ENCODE data around the gene ZNHIT3.
A peak's percentile ranks its signal among the peaks of the same experiment; 100 is the strongest.
"Not testable (repeated sequence)": the region's sequence is repeated elsewhere in the genome, so short reads cannot be mapped to it uniquely, and the experiment has no call there.

Gene ZNHIT3

GRCh38 chr17:36484021-36484420, 2.5 kb upstream of the ZNHIT3 start:
- not testable (repeated sequence) for DNase-seq (ENCODE audit: low spot score)

- no peak for DNase-seq (ENCODE audit: low spot score)
Observed at GRCh38 chr17:36485027-36485426, 1.5 kb upstream of the ZNHIT3 start.

- no peak for DNase-seq (ENCODE audit: low spot score)
Observed at GRCh38 chr17:36485805-36486203, 677 bp upstream of the ZNHIT3 start.

GRCh38 chr17:36493956-36494355, 7.5 kb downstream of the ZNHIT3 start:
- DNase-seq (ENCODE audit: low spot score): no peak

- no peak for DNase-seq (ENCODE audit: low spot score)
Observed at GRCh38 chr17:36494674-36495073, 8.2 kb downstream of the ZNHIT3 start.

- no peak for DNase-seq (ENCODE audit: low spot score)
Observed at GRCh38 chr17:36495076-36495578, 8.6 kb downstream of the ZNHIT3 start.

GRCh38 chr17:36496018-36496789, 9.7 kb downstream of the ZNHIT3 start:
- peak; percentile 80 for DNase-seq (ENCODE audit: low spot score)

GRCh38 chr17:36498155-36498554, 11.7 kb downstream of the ZNHIT3 start:
- no peak for DNase-seq (ENCODE audit: low spot score)

- no peak for DNase-seq (ENCODE audit: low spot score)
Observed at GRCh38 chr17:36498560-36499300, 12.2 kb downstream of the ZNHIT3 start.

- no peak for DNase-seq (ENCODE audit: low spot score)
Observed at GRCh38 chr17:36500745-36501225, 14.3 kb downstream of the ZNHIT3 start.

GRCh38 chr17:36501351-36501750, 14.9 kb downstream of the ZNHIT3 start:
- DNase-seq (ENCODE audit: low spot score): no peak

GRCh38 chr17:36501963-36502362, 15.5 kb downstream of the ZNHIT3 start:
- no peak for DNase-seq (ENCODE audit: low spot score)

GRCh38 chr17:36503456-36504155, 17.1 kb downstream of the ZNHIT3 start:
- DNase-seq (ENCODE audit: low spot score): no peak

- DNase-seq (ENCODE audit: low spot score): no peak
Observed at GRCh38 chr17:36504156-36504545, 17.7 kb downstream of the ZNHIT3 start.

GRCh38 chr17:36505171-36505570, 18.7 kb downstream of the ZNHIT3 start:
- DNase-seq (ENCODE audit: low spot score): no peak

- DNase-seq (ENCODE audit: low spot score): no peak
Observed at GRCh38 chr17:36506249-36506826, 19.9 kb downstream of the ZNHIT3 start.

GRCh38 chr17:36506831-36507230, 20.4 kb downstream of the ZNHIT3 start:
- no peak for DNase-seq (ENCODE audit: low spot score)

GRCh38 chr17:36507266-36507665, 20.8 kb downstream of the ZNHIT3 start:
- DNase-seq (ENCODE audit: low spot score): no peak

GRCh38 chr17:36508439-36508838, 22.0 kb downstream of the ZNHIT3 start:
- not testable (repeated sequence) for DNase-seq (ENCODE audit: low spot score)

GRCh38 chr17:36509272-36509985, 22.9 kb downstream of the ZNHIT3 start:
- no peak for DNase-seq (ENCODE audit: low spot score)

GRCh38 chr17:36510636-36511035, 24.2 kb downstream of the ZNHIT3 start:
- DNase-seq (ENCODE audit: low spot score): no peak
